Heart left ventricle (tissue), 13 donors: ENCODE measurements around the gene ARID5B.

ENCODE experiments used
- POLR2A ChIP-seq, 2 donors: fragments of 450-650 bp; IDR thresholded peaks; one replicate each; pipeline ENCODE4 v1.6.1; 2017; ENCODE audit warnings: antibody characterized with exemption in 2 of 2, mild to moderate bottlenecking in 2 of 2, moderate library complexity in 2 of 2
- TF ChIP-seq, protein P1 (sequence below), 12 donors: fragments of 200-600 bp; sonication (generic) in 4 of 12; IDR thresholded peaks; one replicate each; pipeline versions ENCODE4 v1.5.0 to v1.8.0; 2018 to 2022; ENCODE audit warnings: antibody characterized with exemption in 12 of 12, mild to moderate bottlenecking in 5 of 12
- donor health status: ischemic (EF 13 %, LVEDD 7.1; RV severe dilation, severe dysfunction).
- donor health status: DM: no; HTN: yes; CAD: no.
- donor health status: DM: no; HTN: no; CAD: no.
- donor health status: ischemic (EF 25% LVEDD 6.9; RV normal size, moderate dysfunction).
- donor health status: ischemic (EF 25% LVEDD 5.7; RV mildly dilated, moderate dysfunction).
- donor health status: ischemic (EF 35%, LVEDD 5.7; RV mildly dilated, moderate dysfunction).
- donor health status: nonischemic (EF 11% LVEDD 7.7; RV severe dilation, severe dysfunction).
- donor health status: DM: yes; HTN: yes; CAD: no.
- donor health status: PGD.
- donor health status: ischemic (EF 29% LVEDD 5.4; RV normal size, mild dysfunction).
- donor health status: nonischemic (EF 23%, LVEDD 6.1; RV moderate dilation, normal function).

DNA sequence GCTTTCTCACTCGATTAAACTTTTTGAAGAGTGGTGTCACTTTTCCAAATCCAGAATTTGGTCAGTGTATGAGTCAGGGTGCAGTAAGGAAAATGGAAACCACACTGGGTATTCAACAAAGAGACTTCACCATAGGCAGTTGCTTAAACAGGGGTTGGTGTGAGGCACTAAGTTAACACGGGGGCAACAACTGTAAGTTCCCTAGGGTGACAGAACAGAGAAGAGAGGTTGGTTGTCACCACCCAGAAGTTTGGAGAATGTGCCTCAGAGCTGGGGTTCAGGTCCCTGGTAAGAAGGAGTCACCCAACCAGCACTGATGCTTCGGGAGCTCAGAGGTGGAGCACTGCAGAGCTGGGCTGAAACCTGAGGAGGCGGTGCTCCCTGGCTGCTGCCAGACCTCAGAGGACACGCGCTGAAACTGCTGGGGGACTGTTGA is 170.4 kb downstream of the ARID5B start:
- TF ChIP-seq, protein P1, sequence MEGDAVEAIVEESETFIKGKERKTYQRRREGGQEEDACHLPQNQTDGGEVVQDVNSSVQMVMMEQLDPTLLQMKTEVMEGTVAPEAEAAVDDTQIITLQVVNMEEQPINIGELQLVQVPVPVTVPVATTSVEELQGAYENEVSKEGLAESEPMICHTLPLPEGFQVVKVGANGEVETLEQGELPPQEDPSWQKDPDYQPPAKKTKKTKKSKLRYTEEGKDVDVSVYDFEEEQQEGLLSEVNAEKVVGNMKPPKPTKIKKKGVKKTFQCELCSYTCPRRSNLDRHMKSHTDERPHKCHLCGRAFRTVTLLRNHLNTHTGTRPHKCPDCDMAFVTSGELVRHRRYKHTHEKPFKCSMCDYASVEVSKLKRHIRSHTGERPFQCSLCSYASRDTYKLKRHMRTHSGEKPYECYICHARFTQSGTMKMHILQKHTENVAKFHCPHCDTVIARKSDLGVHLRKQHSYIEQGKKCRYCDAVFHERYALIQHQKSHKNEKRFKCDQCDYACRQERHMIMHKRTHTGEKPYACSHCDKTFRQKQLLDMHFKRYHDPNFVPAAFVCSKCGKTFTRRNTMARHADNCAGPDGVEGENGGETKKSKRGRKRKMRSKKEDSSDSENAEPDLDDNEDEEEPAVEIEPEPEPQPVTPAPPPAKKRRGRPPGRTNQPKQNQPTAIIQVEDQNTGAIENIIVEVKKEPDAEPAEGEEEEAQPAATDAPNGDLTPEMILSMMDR (IDR thresholded peaks at IDR 0.05), result no peak
- TF ChIP-seq POLR2A (IDR thresholded peaks at IDR 0.05), result no peak
